Prostate gland (tissue), 2 donors: ENCODE measurements around the gene PNMA6A. TPM values are rescaled to one million over a fixed set of nuclear protein-coding genes. Genes with fewer than 3 reads are reported as not detected.

Experiments
- DNase-seq: peaks from one replicate; pipeline ENCODE4 v3.0.0-alpha.2; 2019; ENCODE audit warnings: low spot score
- H3K27ac ChIP-seq, 2 donors: fragments of 200-600 bp; sonication (generic); 2 replicates each; pipeline ENCODE4 v1.5.1; 2017 to 2019
- H3K27me3 ChIP-seq: fragments of 200-600 bp; sonication (generic); replicated peaks from 2 replicates; pipeline ENCODE4 v1.5.1; 2019; ENCODE audit not compliant: insufficient read depth
- H3K36me3 ChIP-seq, 2 donors: fragments of 200-600 bp; sonication (generic); 1 replicate in 1 of 2; 2 replicates in 1 of 2; pipeline versions ENCODE4 v1.5.1 to v1.8.1; 2017 to 2019
- H3K4me1 ChIP-seq: fragments of 200-600 bp; sonication (generic); replicated peaks from 2 replicates; pipeline ENCODE4 v1.5.1; 2019
- H3K4me3 ChIP-seq, 2 donors: fragments of 200-600 bp; sonication (generic); 2 replicates each; pipeline ENCODE4 v1.5.1; 2017 to 2019
- H3K9me3 ChIP-seq: fragments of 200-600 bp; sonication (generic); 2 replicates; pipeline ENCODE4 v1.5.1; 2017
- CTCF ChIP-seq, 4 experiments: fragments of 200-600 bp in 2 of 4; fragments of 450-650 bp in 2 of 4; sonication (generic) in 2 of 4; IDR thresholded peaks; 1 replicate in 3 of 4; 2 replicates in 1 of 4; pipeline ENCODE4 v1.5.1; 2016 to 2019; ENCODE audit warnings: antibody characterized with exemption in 4 of 4, mild to moderate bottlenecking in 2 of 4, moderate library complexity in 2 of 4
- POLR2A ChIP-seq: fragments of 450-650 bp; IDR thresholded peaks from one replicate; pipeline ENCODE4 v1.6.1; 2016; ENCODE audit warnings: antibody characterized with exemption, mild to moderate bottlenecking
- POLR2AphosphoS5 ChIP-seq: sonication (generic); formaldehyde crosslinking; IDR thresholded peaks from one replicate; pipeline ENCODE4 v1.6.1; 2017; ENCODE audit warnings: antibody characterized with exemption
- WGBS: methylation state at CpG from one replicate; pipeline ENCODE4 v1.1.5; 2018; 5-methylcytosine and 5-hydroxymethylcytosine counted together
- intact Hi-C: fragments of 100-400 bp; cut with DNase I; formaldehyde crosslinking; loops from one replicate; pipeline ENCODE4 v1.14.2; 2022
- total RNA-seq, 2 donors: library from RNA; depleted of rRNA; stranded (reverse); fragments of >200 nt; gene quantifications; one replicate each; pipeline ENCODE4 v1.1.0, GENCODE V29; 2016

PNMA6A gene
- total RNA-seq, 2 donors from 2014 or later, result 0.14 to 5.1 TPM

GRCh38 chrX:153057281-153057680 is 15.0 kb upstream of the PNMA6A start:
- H3K4me3 ChIP-seq, result no peak overlapping the region
- intact Hi-C loops, result no loop called here
- no peak for TF ChIP-seq POLR2A
- no peak for TF ChIP-seq CTCF (IDR thresholded peaks at IDR 0.05)
- no peak for TF ChIP-seq POLR2AphosphoS5
- H3K27ac ChIP-seq, result no peak overlapping the region
- no peaks in the 10 kb centered on the region for H3K9me3 ChIP-seq
- WGBS, result 13% methylated on average over 3 of the region's 11 CpGs
- no peaks in the 10 kb centered on the region for H3K36me3 ChIP-seq
- DNase-seq, result no peak
- H3K4me1 ChIP-seq, result no peaks in the 10 kb centered on the region
- no peaks in the 10 kb centered on the region for H3K27me3 ChIP-seq

- DNase-seq, result no peak
- 94% methylated on average over 18 of the region's 18 CpGs for WGBS
- no peaks in the 10 kb centered on the region for H3K36me3 ChIP-seq
- TF ChIP-seq POLR2AphosphoS5, result no peak
- TF ChIP-seq CTCF (IDR thresholded peaks at IDR 0.05), result no peak
- no peak for TF ChIP-seq POLR2A
- no peak overlapping the region for H3K4me3 ChIP-seq
- H3K9me3 ChIP-seq, result no peaks in the 10 kb centered on the region
- intact Hi-C loops, result no loop called here
- no peaks in the 10 kb centered on the region for H3K27me3 ChIP-seq
- H3K4me1 ChIP-seq, result no peaks in the 10 kb centered on the region
- H3K27ac ChIP-seq, result no peak overlapping the region
These were observed 12.8 kb upstream of the PNMA6A start for GRCh38 chrX:153059191-153060094.

- 74% methylated on average over 6 of the region's 8 CpGs for WGBS
- no peak for TF ChIP-seq POLR2A
- no peak for TF ChIP-seq POLR2AphosphoS5
- TF ChIP-seq CTCF (IDR thresholded peaks at IDR 0.05), result no peak
- H3K36me3 ChIP-seq, result no peaks in the 10 kb centered on the region
- no peaks in the 10 kb centered on the region for H3K9me3 ChIP-seq
- no peak overlapping the region for H3K4me3 ChIP-seq
- H3K4me1 ChIP-seq, result no peaks in the 10 kb centered on the region
- no peak for DNase-seq
- H3K27ac ChIP-seq, result no peak overlapping the region
- intact Hi-C loops, result no loop called here
- no peaks in the 10 kb centered on the region for H3K27me3 ChIP-seq
These were observed 12.2 kb upstream of the PNMA6A start for GRCh38 chrX:153060095-153060445.

GRCh38 chrX:153061732-153062131 is 10.5 kb upstream of the PNMA6A start:
- Histone ChIP-seq H3K27me3 (no peaks in the 10 kb centered on the region), H3K4me1 (no peaks in the 10 kb centered on the region), H3K27ac (no peak overlapping the region), H3K36me3 (no peaks in the 10 kb centered on the region), H3K4me3 (no peak overlapping the region), H3K9me3 (no peaks in the 10 kb centered on the region)
- 47% methylated on average over 3 of the region's 3 CpGs for WGBS
- TF ChIP-seq CTCF (IDR thresholded peaks at IDR 0.05), result no peak
- no peak for DNase-seq
- intact Hi-C loops, result no loop called here

GRCh38 chrX:153063315-153063714 is 8.9 kb upstream of the PNMA6A start:
- no peaks in the 10 kb centered on the region for H3K4me1 ChIP-seq
- H3K36me3 ChIP-seq, result no peaks in the 10 kb centered on the region
- intact Hi-C loops, result no loop called here
- H3K27ac ChIP-seq, result no peak overlapping the region
- TF ChIP-seq CTCF (IDR thresholded peaks at IDR 0.05), result no peak
- no peak for TF ChIP-seq POLR2AphosphoS5
- TF ChIP-seq POLR2A, result no peak
- DNase-seq, result no peak
- no peaks in the 10 kb centered on the region for H3K27me3 ChIP-seq
- H3K9me3 ChIP-seq, result no peaks in the 10 kb centered on the region
- no peak overlapping the region for H3K4me3 ChIP-seq
